H9 (cell line): ENCODE data around the gene LPCAT1. TPM values are rescaled to one million over a fixed set of nuclear protein-coding genes. Genes with fewer than 3 reads are reported as not detected.

ENCODE experiments used
- DNase-seq: peaks from one replicate; pipeline ENCODE4 v3.0.0-alpha.2; 2017
- H2AFZ ChIP-seq: one replicate; pipeline ENCODE4 v1.6.1; 2013; ENCODE audit warnings: mild to moderate bottlenecking, low read length, control low read depth, moderate library complexity
- H2AK5ac ChIP-seq: 2 replicates; pipeline ENCODE4 v1.6.1; 2013; ENCODE audit warnings: low read length, control low read depth, mixed read lengths; ENCODE audit not compliant: insufficient read length
- H2BK120ac ChIP-seq: one replicate; pipeline ENCODE4 v1.6.1; 2013; ENCODE audit warnings: low read depth, mild to moderate bottlenecking, low read length, control low read depth, inconsistent platforms; ENCODE audit not compliant: poor library complexity, severe bottlenecking
- H2BK12ac ChIP-seq: 2 replicates; pipeline ENCODE4 v1.6.1; 2013; ENCODE audit warnings: low read length, control low read depth, mixed read lengths, low read depth; ENCODE audit not compliant: insufficient read length
- H2BK15ac ChIP-seq: 2 replicates; pipeline ENCODE4 v1.6.1; 2013; ENCODE audit warnings: low read depth, low read length, control low read depth
- H2BK20ac ChIP-seq: one replicate; pipeline ENCODE4 v1.6.1; 2013; ENCODE audit warnings: low read depth, mild to moderate bottlenecking, low read length, control low read depth, inconsistent platforms; ENCODE audit not compliant: poor library complexity, severe bottlenecking
- H2BK5ac ChIP-seq: 2 replicates; pipeline ENCODE4 v1.6.1; 2013; ENCODE audit warnings: low read length, control low read depth, mixed read lengths; ENCODE audit not compliant: insufficient read length
- H3K14ac ChIP-seq: 2 replicates; pipeline ENCODE4 v1.6.1; 2013; ENCODE audit warnings: low read length, control low read depth; ENCODE audit not compliant: insufficient read depth
- H3K18ac ChIP-seq: 2 replicates; pipeline ENCODE4 v1.6.1; 2013; ENCODE audit warnings: low read depth, mild to moderate bottlenecking, mixed read lengths, low read length, control low read depth; ENCODE audit not compliant: insufficient read length
- H3K23ac ChIP-seq: 2 replicates; pipeline ENCODE4 v1.6.1; 2013; ENCODE audit warnings: low read length, control low read depth, mixed read lengths, low read depth; ENCODE audit not compliant: insufficient read length
- H3K23me2 ChIP-seq: 2 replicates; pipeline ENCODE4 v1.6.1; 2013; ENCODE audit warnings: low read depth, mild to moderate bottlenecking, mixed read lengths, low read length, control low read depth; ENCODE audit not compliant: insufficient read length, poor library complexity, severe bottlenecking
- H3K27ac ChIP-seq: 2 replicates; pipeline ENCODE4 v1.5.1; 2013; ENCODE audit warnings: low read length, control low read depth, mixed read lengths, low read depth; ENCODE audit not compliant: insufficient read length
- H3K27me3 ChIP-seq: 2 replicates; pipeline ENCODE4 v1.6.1; 2013; ENCODE audit warnings: low read length, control low read depth, inconsistent platforms; ENCODE audit not compliant: insufficient read depth
- H3K4ac ChIP-seq: 2 replicates; pipeline ENCODE4 v1.6.1; 2013; ENCODE audit warnings: low read depth, mild to moderate bottlenecking, control low read depth, inconsistent platforms, low read length, moderate library complexity
- H3K4me1 ChIP-seq: 2 replicates; pipeline ENCODE4 v1.6.1; 2013; ENCODE audit warnings: low read length, control low read depth, inconsistent platforms; ENCODE audit not compliant: insufficient read depth
- H3K4me2 ChIP-seq: 2 replicates; pipeline ENCODE4 v1.6.1; 2013; ENCODE audit warnings: low read length, control low read depth, mixed read lengths; ENCODE audit not compliant: insufficient read length, insufficient read depth
- H3K56ac ChIP-seq: 2 replicates; pipeline ENCODE4 v1.6.1; 2013; ENCODE audit warnings: low read depth, mild to moderate bottlenecking, mixed read lengths, low read length, control low read depth; ENCODE audit not compliant: insufficient read length
- H3K79me1 ChIP-seq: 2 replicates; pipeline ENCODE4 v1.6.1; 2013; ENCODE audit warnings: low read depth, mild to moderate bottlenecking, moderate library complexity, low read length, control low read depth, inconsistent platforms; ENCODE audit not compliant: insufficient read depth, poor library complexity, severe bottlenecking
- H3K79me2 ChIP-seq: 2 replicates; pipeline ENCODE4 v1.6.1; 2013; ENCODE audit warnings: low read length, control low read depth, inconsistent platforms; ENCODE audit not compliant: insufficient read depth
- H3K9ac ChIP-seq: 2 replicates; pipeline ENCODE4 v1.6.1; 2013; ENCODE audit warnings: low read length, control low read depth, mixed read lengths; ENCODE audit not compliant: insufficient read length; ENCODE audit errors: extremely low read depth
- H3K9me3 ChIP-seq: one replicate; pipeline ENCODE4 v1.6.1; 2013; ENCODE audit warnings: low read depth, low read length, inconsistent platforms; ENCODE audit not compliant: control insufficient read depth
- H3T11ph ChIP-seq: one replicate; pipeline ENCODE4 v1.6.1; 2013; ENCODE audit warnings: mild to moderate bottlenecking, low read length, control low read depth, inconsistent platforms
- H4K20me1 ChIP-seq: one replicate; pipeline ENCODE4 v1.6.1; 2013; ENCODE audit not compliant: control insufficient read depth, insufficient read length, insufficient read depth
- H4K5ac ChIP-seq: 2 replicates; pipeline ENCODE4 v1.6.1; 2013; ENCODE audit warnings: low read depth, mild to moderate bottlenecking, mixed read lengths, low read length, control low read depth; ENCODE audit not compliant: insufficient read length
- H4K8ac ChIP-seq: replicated peaks from 2 replicates; pipeline ENCODE4 v1.6.1; 2013; ENCODE audit warnings: low read length, control low read depth, mixed read lengths, low read depth; ENCODE audit not compliant: insufficient read length
- H4K91ac ChIP-seq: 2 replicates; pipeline ENCODE4 v1.6.1; 2013; ENCODE audit warnings: low read depth, mild to moderate bottlenecking, moderate library complexity, mixed read lengths, low read length, control low read depth; ENCODE audit not compliant: insufficient read length
- H3K27ac Mint-ChIP-seq, 3 experiments: 2 replicates in 2 of 3; 3 replicates in 1 of 3; pipeline ENCODE4 v1.8.0; 2020 to 2021; ENCODE audit warnings: mixed read lengths in 3 of 3, mild to moderate bottlenecking in 1 of 3, moderate library complexity in 1 of 3
- H3K27me3 Mint-ChIP-seq: 2 replicates; pipeline ENCODE4 v1.8.0; 2021; ENCODE audit warnings: low read depth, mild to moderate bottlenecking, moderate library complexity, mixed read lengths
- H3K36me3 Mint-ChIP-seq, 3 experiments: 2 replicates in 2 of 3; 3 replicates in 1 of 3; pipeline ENCODE4 v1.8.0; 2020 to 2021; ENCODE audit warnings: low read depth in 3 of 3, mixed read lengths in 3 of 3; ENCODE audit not compliant: insufficient read depth in 1 of 3
- H3K4me1 Mint-ChIP-seq, 2 experiments: 2 replicates each; pipeline ENCODE4 v1.8.0; 2020; ENCODE audit warnings: mixed read lengths in 2 of 2
- H3K4me3 Mint-ChIP-seq, 2 experiments: 2 replicates in 1 of 2; 3 replicates in 1 of 2; pipeline ENCODE4 v1.8.0; 2020 to 2021; ENCODE audit warnings: mild to moderate bottlenecking in 2 of 2, mixed read lengths in 2 of 2, moderate library complexity in 1 of 2
- H3K9me3 Mint-ChIP-seq, 2 experiments: 2 replicates in 1 of 2; 3 replicates in 1 of 2; pipeline ENCODE4 v1.8.0; 2020; ENCODE audit warnings: mild to moderate bottlenecking in 2 of 2, mixed read lengths in 2 of 2, moderate library complexity in 1 of 2
- CTCF ChIP-seq: fragments of 200-600 bp; sonication (generic); conservative IDR thresholded peaks from 3 replicates; pipeline ENCODE4 v1.8.0; 2021; ENCODE audit warnings: antibody characterized with exemption, mild to moderate bottlenecking
- WGBS: extraction: QIAGEN DNeasy Blood & Tissue Kit; methylation state at CpG from one replicate; pipeline ENCODE4 v1.1.7; 2013; ENCODE audit warnings: missing lambda C conversion rate, low lambda C conversion rate, mixed read lengths; ENCODE audit not compliant: insufficient read length; ENCODE audit errors: extremely low coverage; 5-methylcytosine and 5-hydroxymethylcytosine counted together
- total RNA-seq: library from RNA; stranded (reverse); gene quantifications from 2 replicates; pipeline ENCODE4 v1.2.1, GENCODE V29; 2021

The LPCAT1 gene
- total RNA-seq, 1 experiment from 2014 or later, result 231 TPM

DNA sequence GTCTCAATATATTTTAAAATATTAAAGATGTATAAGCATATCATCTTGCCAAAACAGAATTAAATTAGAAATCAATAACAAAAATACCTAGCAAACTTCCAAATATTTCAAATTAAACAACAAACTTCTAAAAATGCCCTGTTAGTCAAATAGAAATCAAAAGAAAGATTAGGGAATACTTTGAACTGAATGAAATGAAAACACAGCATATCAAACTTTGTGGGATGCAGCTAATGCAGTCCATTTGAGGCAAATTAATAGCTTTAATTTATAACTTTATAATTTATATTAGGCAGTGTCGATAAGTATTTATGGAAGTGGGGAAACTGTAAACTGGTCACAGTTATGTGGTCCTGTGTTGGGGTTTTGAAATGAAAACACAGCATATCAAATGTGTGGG is 95.7 kb downstream of the LPCAT1 start:
- peaks cover 41% of the 10 kb centered on the region for H3K27me3 Mint-ChIP-seq

More for the DNA sequence above, 95.7 kb downstream of the LPCAT1 start:
- Histone ChIP-seq H2BK12ac (no peak overlapping the region), H2BK120ac (no peak overlapping the region), H3K9me3 (no peaks in the 10 kb centered on the region), H3K79me2 (no peaks in the 10 kb centered on the region), H3K4ac (no peak overlapping the region), H3K18ac (no peak overlapping the region), H2AFZ (no peak overlapping the region), H3K27me3 (no peaks in the 10 kb centered on the region), H4K20me1 (no peaks in the 10 kb centered on the region), H4K8ac (no peak overlapping the region), H3K27ac (no peak overlapping the region), H3T11ph (no peak overlapping the region), H3K23ac (no peak overlapping the region), H2BK20ac (no peak overlapping the region), H2BK5ac (no peak overlapping the region), H3K14ac (no peak overlapping the region), H3K23me2 (no peaks in the 10 kb centered on the region), H2BK15ac (no peak overlapping the region), H3K79me1 (no peaks in the 10 kb centered on the region), H3K56ac (no peak overlapping the region), H3K4me1 (no peaks in the 10 kb centered on the region), H4K91ac (no peak overlapping the region), H4K5ac (no peak overlapping the region), H2AK5ac (no peak overlapping the region), H3K9ac (no peak overlapping the region), H3K4me2 (no peak overlapping the region)
- H3K27ac Mint-ChIP-seq, result no peak overlapping the region
- H3K9me3 Mint-ChIP-seq, result peaks cover 44 to 55% of the 10 kb centered on the region in 2 experiments
- DNase-seq, result no peak
- WGBS, result no CpG with 5 or more reads among the region's 1 CpG
- H3K4me1 Mint-ChIP-seq, result no peaks in the 10 kb centered on the region
- no peak overlapping the region for H3K4me3 Mint-ChIP-seq
- no peak for TF ChIP-seq CTCF
- peaks cover 2 to 7% (median 6%) of the 10 kb centered on the region in 3 experiments; a peak in 6 of 7 replicates for H3K36me3 Mint-ChIP-seq
